Measurements from ENCODE around the gene CAMTA1.

The CAMTA1 gene

DNA sequence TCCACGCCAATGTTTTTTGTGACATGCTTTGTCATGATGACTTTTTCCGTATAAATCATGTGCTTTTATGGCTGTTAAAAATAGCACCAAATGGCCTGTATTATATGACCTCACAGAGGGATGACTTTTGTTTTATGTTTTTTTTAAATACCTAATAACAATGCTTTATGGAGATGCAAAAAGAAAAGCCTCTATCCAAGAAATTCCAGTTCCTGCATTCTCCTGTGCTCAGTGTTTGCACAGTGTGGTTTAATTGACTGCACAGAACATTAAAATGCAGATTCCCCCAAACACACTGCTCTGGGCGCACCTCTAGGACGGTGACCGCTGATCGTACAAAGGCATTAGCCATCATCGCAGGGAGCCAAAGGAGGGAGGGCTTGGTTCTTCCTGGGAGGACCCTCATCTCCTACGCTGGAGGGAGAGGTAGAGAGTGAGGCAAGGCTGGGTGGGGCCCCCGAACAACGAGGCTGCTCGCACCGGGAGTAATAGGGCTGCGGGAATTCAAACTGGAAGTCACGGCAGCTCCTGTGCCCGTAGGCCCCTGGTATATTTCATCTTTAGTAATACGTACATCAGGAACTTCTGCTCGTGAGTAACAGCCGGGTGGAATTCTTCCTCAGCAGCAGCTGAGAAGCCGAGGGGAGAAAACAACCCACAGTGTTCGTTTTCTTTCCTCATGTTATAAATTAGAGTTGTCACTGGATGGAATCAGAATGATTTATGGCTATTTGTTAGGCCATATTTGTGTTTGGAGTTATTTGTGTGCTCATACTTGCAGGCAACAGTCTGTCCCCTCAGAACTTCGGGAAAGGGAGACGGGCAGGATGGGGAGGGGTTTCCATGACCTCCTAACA lies 465.6 kb downstream of the CAMTA1 start:
- DNase-seq: no peak

- DNase-seq: no peak
These were observed 466.2 kb downstream of the CAMTA1 start for GRCh38 chr1:7251454-7251800.

DNA sequence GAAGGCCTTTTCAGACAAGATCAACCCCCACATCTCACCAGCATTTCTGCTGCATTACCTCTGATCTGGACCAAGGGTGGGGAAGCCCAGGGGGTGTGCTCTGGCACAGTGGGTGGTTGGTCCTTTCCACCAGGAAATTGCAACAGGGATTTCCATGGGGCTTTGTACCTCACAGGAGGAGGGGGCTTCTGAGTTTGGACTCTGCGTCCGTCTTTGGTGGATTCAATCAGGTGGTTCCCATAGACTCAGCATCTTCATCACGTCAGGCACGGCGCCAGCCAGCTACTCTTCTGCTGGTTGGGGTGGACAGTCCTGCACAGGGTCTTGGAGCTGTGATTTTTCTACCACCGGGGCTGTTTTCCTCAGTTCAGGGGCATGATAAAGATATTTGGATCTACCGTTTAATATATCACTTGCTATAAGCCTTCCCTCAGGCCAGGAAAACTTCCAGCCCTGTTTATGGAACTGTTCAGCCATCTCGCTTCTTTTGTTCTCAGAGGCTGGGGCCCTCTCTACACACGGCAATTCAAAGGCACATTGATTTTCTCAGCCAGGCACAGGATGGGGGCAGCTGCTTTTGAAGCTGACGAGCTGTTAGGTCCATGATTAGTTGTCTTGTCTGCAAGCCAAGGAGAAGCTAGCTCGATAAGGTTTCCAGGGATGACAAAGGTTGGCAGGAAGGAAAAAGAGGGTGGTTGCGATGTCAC lies 467.3 kb downstream of the CAMTA1 start:
- no peak for DNase-seq

DNA sequence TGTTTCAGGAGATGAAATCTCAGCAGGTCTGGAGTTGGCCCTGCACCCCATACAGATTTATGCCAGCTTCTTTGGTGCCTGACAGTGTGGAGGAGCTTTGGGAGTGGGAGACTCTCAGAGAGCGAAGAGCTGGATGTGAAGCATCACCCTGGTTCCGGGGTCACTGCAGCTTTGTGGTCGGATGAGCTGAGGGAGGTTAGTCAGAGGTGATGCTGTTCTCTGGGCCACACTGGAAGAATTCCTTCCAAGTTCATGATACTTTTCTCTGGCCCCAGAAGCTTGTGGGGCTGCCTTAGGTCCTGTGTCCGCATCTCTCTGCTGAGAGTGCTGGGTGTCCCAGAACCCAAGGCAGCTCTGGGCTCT lies 467.8 kb downstream of the CAMTA1 start:
- DNase-seq: no peak

- DNase-seq: no peak
These were observed 468.8 kb downstream of the CAMTA1 start for GRCh38 chr1:7253988-7254587.

DNA sequence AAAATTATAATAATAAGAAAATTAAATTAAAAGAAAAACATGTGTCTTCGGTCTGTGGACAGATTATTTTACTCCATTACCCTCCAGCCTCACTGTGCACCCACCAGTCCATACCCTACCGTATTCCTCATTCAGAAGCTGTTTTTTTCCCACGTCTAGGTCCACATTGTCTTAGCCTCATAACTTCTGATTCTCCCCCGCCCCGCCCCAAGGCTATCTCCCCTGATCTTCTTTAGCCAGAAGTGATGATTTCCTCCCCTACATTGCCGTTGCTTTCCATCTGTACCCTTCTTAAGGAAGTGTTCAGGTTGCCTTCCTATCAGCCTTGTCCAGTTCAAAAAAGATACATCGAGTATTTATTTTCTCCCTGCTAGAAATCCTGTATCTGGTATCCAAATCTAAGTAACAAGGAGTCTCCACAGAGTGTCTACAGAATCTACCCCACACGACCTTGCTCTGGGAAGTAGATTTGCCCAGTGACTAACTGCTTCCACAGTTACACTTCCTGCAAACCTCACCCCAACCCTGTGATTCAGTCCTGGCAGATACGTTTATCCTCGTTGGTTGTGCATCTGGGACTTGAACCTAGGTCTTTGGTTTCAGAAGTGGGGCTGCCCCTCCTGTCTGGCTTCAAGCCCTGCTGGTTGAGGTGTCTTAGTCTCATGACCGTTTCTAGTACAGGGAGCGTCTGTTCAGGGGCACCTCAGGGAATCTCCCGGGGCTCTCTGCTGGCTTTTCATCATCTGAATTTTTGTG lies 470.2 kb downstream of the CAMTA1 start:
- DNase-seq: no peak

DNA sequence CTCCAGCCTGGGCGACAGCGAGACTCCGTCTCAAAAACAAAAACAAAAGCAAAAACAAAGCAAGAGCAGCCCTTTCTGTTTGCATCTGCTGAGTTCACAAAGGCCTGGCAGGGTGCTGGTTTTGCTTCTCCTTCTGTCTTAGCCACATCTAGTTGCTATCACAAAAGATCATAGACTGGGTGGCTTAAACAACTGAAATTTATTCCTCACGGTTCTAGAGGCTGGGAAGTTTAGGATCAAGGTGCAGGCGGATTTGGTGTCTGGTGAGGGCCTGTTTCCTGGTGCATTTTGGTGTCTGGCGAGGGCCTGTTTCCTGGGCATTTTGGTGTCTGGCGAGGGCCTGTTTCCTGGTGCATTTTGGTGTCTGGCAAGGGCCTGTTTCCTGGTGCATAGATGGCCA lies 471.3 kb downstream of the CAMTA1 start:
- no peak for DNase-seq

GRCh38 chr1:7257225-7257624 lies 472.0 kb downstream of the CAMTA1 start:
- no peak for DNase-seq

DNA sequence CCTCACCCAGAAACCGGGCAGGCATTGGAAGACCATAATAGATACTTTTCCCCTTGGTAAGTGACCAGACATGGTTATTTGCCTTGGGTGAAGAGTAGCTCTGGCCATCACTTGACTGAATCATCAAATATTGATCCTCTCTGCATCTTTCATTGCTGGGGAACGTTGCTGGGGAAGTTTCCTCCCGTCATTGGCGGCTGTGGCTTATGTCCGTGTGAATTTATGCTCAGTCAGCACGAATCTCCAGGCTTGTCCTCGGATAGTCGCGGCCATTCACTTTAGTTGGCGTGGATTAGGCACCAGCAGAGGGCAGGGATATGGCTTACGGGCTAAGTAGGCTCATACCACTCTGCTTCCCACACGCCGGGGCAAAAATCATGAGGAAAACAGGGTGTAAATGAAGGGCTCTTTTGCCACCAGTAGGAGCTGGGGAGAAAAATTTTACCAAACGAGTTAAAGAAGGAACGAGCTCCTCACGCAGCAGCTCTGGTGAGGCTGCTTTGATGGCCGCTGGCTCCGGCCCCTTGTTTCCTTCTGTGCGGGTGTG lies 473.4 kb downstream of the CAMTA1 start:
- DNase-seq: no peak

- DNase-seq: no peak
These were observed 474.7 kb downstream of the CAMTA1 start for GRCh38 chr1:7259955-7260354.

DNA sequence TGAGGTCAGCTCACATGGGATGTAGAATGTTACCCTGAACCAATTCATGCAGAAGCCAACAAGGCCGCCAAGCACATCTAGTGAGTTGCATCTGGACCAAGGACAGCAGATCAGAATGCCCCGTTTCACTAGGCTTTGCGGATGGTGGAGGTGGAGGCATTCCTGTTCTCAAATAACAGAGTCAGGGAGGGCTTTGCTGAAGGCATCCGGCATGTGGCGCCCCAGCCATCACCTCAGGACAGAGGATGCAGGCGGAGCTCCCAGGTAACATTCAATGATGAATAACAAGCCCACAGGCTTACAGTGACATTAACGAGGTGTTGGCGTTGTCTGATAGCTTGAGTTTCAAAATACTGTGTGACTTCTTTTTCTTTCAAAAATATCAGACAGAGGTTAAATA lies 476.2 kb downstream of the CAMTA1 start:
- no peak for DNase-seq

DNA sequence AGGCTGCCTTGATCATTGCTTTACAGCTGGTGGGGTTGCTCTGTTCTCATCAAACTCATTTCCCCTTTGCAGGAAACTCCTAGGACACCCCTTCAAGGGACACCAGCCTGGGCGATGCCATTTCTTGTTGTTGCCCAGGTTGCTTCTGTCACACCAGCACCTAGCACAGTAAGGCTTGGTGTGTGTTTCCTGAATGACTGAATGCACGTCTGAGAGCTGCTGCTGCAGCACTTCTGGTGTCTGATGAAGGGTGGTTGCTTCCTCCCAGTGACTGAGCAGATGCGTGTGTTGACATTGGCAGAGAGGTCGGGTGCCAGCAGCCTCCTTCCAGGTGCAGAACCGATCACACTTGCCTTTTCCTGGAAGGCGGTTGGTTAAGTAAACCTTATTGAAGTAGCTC lies 477.4 kb downstream of the CAMTA1 start:
- no peak for DNase-seq

GRCh38 chr1:7263021-7263960 lies 478.0 kb downstream of the CAMTA1 start:
- no peak for DNase-seq

DNA sequence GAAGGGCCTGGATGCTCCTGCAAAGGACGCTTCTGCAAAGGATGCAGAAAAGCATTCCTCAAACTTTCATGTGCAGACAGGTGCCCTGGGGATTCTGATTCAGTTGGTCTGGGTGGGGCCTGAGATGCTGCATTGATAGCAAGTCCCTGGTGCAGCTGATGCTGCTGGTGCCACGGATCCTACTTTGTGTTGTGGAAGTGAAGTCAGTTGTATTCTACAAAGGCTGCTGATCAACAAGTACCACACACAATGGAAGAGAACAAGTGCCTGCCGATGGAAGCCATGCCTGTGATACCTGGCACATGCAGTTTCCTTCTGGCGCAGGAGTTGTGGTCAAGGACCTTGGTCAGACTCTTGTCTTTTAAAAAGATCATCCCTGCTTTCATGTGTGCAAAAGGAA lies 478.8 kb downstream of the CAMTA1 start:
- DNase-seq: no peak

DNA sequence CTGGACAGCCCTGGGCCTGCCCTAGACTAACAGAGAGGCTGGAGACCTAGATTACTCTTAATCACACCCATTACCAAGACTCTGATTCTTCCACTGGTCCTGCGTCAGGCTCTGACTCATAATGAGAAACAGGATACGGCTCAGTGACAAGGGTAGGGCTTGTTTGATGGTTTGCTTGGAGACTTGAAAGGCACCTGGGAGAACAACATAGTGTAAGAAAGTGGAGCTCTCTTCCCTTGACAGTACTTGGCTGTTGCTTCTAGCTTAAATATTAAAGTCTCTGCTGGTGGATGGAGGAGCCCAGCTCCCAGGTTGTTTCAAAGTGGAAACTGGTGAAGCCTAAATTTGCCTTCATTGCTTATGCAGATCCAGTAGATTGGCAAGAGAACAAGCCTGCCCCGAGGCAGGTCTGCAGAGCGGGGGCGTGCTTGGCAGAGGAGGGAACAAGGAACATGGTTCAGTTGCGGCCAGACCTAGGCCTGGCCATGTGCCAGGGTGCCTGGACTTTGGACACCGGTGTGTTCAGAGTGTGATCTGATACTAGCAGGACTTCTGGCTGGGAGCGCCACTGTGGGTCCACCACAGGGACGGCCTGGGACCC lies 480.6 kb downstream of the CAMTA1 start:
- DNase-seq: no peak

DNA sequence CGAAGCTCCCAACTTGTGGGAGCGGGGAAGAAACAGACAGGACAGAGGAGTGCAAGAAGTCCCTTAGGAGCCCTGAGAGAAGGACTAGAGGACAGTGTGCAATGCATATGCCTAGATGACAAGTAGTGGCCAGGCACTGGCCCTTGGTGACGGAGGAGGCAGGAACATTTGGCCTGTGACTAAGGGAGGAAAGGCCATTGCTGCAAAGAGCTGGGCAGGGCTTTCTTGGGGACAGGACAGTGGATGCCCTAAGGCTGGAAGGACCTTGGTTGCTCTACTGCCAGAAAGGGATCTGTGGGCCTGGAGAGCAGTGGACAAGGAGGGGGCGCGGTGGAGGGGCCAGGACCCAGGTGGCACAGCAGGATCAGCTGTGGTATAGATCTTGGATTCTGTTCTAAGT lies 481.3 kb downstream of the CAMTA1 start:
- no peak for DNase-seq

- no peak for DNase-seq
These were observed 482.2 kb downstream of the CAMTA1 start for GRCh38 chr1:7267493-7267892.

GRCh38 chr1:7268983-7269382 lies 483.7 kb downstream of the CAMTA1 start:
- no peak for DNase-seq

DNA sequence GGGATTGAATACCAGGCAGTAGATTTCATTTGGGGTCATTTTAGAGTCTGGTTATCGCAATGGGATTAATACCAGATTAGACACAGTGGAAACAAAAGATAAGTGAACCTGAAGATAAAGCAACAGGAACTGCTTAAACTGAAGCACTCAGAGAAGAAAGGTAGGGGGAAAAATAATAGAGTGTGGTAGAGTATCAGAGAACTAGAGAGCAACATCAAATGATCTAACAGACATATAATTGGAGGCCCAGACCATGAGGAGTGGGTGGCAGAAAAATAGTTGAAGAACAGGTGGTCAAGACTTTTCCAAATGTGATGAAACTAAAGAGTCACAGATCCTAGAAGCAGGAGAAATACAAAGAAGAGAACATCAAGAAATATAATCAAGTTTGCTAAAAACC lies 484.3 kb downstream of the CAMTA1 start:
- DNase-seq: no peak

DNA sequence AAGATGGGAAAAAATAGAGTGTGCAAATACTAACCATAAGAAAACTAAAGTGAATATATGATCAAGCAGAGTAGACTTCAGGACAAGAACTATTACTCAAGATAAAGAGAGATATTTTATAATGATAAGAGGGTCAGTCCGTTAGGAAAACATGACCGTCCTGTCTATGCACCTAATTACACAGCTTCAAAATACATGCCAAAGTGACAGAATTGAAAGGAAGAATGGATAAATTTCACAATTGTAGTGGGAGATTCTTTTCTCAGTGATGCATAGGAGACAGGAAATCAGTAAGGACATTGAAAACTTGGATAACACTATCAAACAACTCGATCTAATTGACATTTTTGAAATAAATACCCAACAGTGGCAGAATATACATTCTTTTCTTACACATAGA lies 489.0 kb downstream of the CAMTA1 start:
- DNase-seq: no peak

DNA sequence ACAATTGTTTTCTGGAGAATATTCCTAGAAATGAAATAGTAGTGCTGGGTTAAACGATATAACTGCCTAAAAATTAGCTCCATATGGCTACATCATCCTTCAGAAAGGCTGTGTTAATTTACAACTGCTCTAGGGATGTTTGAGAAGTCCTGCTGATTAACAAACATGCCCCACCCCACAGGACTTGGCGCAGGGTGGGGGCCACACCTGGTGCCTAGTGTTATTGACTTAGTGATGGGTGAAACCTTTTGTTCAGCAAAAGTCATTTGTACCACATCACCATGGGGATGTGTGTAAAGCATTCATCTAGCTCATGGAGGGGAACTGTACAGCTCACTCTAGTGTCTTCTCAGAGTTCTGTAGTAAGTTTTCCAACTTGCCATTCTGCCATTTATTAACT lies 492.8 kb downstream of the CAMTA1 start:
- DNase-seq: no peak

Measured in GOT3 (cell line).